G401.6 (cell line): ENCODE data around the gene TFCP2L1.
"Not testable (repeated sequence)": the region's sequence is repeated elsewhere in the genome, so short reads cannot be mapped to it uniquely, and the experiment has no call there.

Experiments used
- FAIRE-seq: peaks from 2 replicates; lab custom pipeline; 2012; peaks lifted over from hg19 to GRCh38; lab: Jason Lieb, UNC

TFCP2L1 gene

DNA sequence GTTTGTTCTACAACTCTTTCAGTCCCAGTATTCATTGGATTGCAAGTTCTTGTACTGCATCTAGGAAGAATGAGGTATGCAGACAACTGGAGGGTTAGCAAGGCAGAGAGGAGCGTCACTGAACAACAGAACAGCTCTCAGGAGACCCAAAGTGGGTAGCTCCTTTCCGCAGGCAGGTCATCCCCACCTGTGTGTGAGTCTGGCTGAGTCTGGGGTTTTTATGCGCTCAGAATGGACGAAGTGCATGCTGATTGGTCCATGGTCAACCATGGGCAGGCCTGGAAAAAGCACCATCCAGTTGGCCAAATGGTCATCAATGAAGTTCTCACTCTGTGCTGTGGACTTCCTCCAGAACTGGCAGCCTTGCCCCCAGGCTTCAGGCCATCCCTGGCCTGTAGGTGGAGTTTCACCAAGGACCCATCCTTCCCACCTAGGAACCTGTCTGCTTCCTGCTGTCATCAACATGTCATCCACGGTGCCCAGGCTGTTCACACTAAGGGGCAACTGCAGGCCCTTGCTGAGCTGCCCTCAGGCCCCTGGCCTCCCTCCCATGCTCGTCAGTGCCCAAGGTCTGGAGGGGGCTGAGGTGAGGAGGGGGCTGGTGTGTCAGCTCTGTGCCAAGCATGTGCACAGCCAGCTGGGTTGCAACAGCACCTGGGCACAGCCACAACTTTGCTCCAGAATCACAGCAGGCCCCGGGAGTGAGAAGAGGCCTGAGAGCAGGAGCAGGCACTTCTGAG, 11.1 kb upstream of the TFCP2L1 start:
- no peak for FAIRE-seq

DNA sequence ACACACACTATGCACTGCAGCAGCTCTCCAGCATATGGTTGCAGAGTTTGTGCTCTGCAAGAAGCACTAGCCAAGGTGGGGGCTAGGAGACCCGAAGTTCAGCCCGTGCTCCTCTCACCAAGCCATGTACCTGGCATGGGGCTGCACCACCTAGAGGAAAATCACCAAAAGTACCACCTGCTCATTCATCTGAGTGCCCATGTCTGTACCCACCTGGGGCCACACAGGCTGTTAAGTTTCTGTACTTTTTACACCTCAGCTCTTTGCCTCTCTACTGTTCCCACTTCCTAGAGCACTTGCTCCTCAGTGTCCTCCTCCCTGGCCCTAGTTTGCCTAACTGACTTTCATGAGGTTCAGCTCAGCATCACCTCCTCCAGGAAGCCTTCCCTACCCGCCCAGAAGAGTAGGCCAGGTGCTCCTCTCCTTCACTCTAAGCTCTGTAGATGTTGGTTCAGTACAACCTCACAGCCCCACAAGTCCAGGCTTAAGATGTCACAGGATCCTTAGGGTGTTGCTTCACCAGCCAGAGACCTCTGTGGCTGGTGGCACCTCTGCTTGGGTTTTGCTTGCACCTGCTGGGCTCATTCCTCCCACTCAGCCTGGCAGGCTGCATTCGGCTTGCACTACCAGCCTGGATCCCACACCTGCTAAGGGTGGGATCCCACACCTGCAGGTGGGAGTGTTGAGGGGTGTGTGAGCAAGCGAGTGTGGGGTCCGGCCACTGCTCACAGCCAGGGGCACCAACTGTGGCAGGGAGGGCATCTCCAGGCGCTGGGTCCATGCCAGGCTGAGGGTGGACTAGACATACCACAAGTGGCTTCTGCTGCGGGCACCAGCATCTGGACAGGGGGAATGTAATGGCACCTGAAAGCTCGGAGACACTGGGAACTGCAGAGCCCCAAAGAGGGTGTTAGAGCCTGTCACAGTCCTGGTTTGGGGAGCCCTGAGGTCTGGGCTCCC, 10.2 kb upstream of the TFCP2L1 start:
- no peak for FAIRE-seq

DNA sequence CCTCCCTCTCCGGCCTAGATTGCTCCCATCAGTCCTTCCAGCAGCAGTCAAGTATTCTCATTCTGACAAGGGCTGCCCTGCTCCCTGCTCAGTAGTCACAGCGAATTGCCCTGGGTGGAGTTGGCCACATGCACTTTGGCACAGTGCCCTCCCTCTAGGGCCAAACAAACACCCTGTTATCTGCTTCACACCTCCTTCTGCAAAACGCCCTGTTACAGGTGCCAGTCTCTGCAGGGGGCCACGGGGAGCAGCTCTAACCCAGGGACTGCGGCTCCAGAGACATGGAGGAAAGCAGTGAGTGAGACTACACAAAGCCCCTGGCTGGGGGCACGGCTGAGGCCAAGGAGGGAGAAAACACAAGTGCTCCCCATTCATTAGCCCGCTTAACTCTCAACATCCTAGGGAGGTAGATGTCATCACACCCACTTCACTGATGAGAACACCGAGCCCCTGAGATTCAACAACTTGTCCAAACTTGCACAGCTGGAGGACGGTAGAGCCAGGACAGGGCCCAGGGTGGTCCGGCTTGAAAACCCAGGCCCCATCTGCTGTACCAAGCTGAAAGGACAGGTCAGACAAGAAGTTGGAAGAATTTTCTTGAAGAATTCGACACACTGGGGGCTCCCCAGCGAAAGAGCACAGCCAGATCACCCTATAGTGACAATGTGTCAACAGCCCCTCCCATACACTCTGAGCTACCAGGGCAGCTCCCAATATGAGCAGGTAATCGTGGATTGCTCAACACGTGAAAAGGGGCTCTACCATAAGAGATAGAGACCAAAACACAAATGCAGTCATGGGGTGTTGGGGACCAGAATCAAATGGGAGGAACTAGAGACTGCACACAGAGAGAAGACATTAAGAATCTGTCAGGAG, 8.7 kb upstream of the TFCP2L1 start:
- no peak for FAIRE-seq

DNA sequence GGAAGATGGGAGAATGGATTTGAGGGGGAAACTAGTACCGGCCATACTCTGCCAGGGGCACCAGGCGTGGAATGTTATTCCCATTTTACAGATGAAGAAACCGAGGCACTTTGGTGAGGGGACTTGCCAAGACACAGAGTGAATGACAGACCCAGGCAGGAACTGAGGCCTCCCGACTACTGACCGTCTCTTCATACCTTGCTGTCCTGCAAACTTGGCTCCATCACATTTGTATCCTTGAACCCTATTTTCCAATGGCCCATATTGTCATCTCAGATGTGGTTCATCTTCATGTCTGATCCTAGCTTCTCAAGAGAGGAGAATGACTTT, 6.2 kb upstream of the TFCP2L1 start:
- FAIRE-seq: no peak

DNA sequence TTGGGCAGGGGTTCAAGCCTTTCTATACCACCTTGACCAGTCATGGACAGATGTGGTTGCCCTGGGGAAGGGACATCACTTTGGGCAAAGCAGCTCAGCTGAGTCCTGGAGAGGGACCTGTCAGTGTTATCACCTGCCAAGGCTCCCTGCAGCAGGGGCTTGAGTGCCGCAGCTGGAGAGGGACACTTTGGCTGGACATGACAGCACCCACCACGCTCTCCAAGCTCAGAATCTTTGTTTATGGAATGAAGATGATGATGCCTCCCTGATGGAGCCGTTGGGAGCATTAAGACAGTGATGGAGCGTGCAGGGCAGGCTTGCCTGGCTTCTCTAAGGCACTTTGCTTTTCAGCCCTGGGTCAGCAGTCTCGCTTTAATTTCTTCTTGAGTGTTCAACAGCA, 4.3 kb upstream of the TFCP2L1 start:
- no peak for FAIRE-seq

DNA sequence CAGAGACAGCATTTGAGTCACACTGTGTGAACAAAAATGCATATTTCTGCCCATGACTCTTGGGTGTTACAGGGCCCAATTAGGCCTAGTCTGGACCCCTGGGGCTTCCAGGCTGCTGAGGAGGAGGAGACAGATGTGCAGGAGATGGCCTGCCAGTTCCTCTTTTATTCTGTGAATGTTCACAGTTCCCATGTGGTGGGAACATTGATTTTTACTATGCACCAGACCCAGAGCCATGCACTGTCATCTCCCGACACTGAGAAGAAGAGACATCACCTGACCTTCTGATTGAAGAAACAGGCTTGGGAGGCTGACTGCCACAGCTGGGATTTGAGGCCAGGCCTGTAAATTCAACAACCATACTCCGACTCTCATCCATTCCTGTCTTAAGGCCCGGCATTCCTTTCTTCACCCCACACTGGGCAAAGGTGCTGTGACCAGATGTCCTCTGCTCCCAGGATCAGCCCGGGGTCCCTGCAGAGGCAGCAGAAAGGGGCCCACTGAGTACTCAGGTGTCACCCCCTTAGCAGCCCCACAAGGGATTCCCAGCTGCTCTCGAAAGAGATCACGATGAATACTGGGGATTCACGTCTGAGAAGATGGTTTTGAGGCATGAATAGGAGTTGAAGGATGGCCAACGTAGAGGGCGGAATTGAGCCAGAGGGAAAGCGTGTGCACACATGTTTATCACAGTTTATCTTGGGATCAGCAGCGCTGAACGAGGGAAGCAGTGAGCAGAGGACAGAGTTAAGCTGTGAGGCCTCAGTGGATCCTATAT, 3.6 kb upstream of the TFCP2L1 start:
- FAIRE-seq: no peak

DNA sequence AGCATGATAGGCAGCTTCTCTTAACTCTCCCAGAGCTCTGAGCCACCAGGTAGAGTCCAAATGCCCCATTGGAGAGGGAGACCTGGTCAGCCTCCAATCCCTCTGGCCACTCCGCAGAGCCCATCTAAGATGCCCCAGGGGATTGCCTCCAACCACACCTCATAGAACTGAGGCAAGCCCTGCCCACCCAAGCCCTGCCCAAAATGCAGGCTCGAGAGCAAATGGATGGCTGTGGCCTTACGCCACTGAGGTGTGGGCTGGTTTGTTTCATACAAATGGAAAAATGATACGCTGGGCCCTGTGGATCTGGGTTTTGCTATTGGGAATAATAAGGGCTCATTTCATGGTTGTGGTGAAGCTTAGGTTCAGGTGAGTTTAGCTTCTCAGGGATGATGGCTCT, 3.0 kb upstream of the TFCP2L1 start:
- no peak for FAIRE-seq

DNA sequence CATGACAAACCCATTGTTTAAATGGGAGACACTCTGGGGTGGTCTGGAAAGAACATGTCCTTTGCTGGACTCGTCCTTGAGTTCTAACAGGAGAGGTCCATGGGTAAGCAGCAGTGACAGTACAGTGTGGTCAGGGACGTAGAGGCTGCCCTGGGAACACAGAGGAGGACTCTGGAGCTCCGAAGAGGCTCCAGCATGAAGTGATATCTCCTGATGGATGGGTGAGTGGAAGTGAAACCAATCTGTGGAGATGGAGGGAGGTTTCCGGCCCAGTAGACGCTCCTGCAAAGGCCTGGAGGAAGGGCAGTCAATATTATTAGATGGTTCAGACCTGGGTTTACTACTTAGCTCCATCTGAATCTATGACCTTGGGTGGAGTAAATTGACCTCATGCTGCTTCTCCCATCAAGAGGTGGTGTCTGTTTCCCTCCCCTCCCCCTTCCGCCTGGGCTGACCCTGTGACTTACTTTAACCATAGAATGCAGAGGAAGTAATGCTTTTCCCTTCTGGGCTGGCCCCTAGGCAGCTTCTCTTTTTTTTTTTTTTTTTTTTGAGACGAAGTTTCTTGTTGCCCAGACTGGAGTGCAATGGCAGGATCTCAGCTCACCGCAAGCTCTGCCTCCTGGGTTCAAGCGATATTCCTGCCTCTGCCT, 2.3 kb upstream of the TFCP2L1 start:
- FAIRE-seq: no peak

DNA sequence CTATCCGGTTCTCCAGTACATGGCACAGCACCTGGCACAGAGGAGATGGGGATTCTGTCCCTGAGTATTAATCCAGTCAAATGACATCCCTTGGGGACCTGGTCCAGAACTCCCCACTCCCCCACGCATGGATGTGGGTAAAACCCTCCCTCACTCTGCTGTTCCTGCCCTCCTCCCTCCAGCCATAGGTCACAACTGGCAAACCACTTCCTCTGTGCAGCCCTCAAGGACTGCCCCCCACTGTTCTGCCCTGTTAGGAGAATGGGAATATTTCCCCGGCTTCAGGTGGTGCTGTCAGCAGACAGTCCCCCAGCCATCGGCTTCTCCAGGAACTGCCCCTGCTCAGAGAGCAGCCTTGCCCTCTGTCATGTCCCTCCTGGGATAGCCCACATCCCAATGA, 1.5 kb upstream of the TFCP2L1 start:
- no peak for FAIRE-seq

DNA sequence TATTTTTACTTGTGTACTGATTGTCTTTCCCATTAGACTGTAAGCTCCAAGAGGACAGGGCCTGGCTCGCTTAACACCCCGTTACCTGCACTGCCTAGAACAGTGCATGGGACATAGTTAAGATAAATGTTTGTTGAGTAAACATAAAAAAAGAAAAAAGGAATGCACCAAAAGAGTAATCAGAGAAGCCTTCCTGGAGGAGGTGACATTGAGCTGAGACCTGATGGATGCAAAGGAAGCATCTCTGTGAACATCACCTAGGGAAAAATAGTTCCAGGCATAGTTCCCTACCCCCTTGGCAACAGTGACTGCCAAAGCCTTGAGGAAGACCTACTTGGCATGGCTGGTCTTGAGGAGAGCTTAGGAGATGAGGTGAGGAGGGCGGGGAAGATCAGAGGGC, 924 bp upstream of the TFCP2L1 start:
- FAIRE-seq: no peak

DNA sequence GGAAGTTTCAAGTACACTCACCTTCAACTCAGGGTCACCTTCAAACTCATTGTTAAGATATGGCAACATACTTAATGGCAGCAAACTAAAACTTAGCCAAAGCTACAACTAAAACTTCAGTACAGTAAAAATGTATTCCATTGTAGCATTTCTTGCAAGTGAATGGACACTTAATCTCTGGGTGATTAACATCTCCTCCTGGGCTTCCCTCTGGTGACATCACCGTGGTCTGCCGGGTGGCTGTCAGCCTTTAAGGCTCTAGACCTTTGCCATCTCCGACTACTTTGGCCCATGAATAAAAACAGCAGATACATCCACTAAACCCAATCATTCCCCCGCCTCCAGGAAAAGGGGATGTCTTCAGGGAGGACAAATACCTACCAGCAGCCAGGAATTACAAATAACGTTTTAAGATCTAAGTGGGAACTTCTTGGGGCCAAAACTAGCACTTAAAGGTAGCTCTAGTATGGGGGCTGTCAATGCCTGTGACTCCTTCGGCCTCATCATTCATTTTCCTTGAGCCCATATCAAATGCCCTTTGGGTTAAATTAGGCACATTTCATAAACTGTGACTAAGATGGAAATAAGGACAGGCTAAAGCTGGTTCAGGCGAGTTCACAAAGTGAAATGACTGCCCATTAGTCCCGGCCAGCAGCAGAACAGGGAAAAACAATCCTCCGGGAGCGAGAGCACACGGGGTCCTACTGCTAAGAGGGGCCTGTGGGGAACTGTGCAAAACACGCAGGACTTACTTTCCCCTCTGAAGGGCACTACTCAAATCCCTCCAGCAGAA, 1.1 kb downstream of the TFCP2L1 start:
- FAIRE-seq: no peak

DNA sequence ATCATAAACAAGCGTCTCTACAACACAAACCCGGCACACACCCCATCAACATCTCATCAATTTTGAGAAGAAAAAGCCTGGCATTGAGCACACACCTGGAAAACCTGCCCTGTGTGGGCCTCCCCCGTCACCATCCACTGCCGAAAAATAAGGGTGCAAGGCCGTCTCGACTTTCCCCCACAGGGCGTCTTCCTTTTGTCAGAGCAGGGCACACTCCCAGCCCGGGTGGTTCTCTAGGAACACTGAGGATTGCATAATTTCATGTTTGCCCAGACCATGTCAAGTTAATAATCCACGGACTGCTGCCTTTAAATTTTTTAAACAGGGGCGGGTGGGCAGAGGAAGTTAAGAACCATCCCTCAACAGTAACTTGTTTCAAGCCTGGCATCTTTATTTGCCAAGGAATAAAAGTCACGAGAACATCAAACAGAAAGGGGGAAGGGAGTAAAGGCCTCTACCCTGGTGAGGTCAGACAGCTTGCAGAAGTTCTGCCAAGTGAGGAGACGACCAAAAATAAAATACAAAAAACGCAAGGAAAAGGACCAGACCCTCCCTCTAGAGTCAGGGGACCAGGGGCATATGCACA, 2.1 kb downstream of the TFCP2L1 start:
- FAIRE-seq: no peak

DNA sequence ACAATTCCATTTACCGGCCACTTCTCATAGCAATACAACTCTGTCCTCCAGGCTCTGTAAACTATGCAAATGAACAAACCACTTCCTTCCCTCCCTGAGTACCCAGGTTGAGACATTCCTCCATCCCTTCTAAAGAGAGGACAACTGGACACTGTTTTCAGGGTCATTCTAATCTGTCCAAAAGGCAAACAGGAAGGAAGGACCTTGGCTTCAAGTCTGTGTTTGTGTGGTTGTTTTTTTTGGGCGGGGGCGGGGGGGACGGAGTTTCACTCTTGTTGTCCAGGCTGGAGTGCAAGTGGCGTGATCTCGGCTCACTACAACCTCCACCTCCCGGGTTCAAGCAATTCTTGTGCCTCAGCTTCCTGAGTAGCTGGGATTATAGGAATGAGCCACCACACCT, 3.3 kb downstream of the TFCP2L1 start:
- FAIRE-seq: no peak

DNA sequence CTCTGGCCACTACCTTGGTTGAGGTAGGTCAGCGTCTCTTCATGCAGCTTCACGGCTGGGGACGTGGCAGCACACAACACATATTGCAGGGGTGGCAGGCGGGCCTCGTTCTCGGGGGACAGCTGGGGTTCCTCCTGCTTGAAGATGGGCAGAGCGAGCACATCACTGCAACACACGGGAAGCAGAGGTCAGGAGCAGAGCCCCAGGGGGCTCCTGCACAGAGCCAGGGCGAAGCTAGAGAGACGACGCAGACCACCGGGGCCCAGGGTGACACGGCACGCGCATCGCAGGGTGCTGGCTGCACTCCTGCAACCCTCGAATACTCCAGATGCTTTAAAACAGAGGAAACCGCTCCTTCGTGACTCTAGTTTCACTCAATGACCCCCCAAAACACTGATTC, 3.9 kb downstream of the TFCP2L1 start:
- no peak for FAIRE-seq

DNA sequence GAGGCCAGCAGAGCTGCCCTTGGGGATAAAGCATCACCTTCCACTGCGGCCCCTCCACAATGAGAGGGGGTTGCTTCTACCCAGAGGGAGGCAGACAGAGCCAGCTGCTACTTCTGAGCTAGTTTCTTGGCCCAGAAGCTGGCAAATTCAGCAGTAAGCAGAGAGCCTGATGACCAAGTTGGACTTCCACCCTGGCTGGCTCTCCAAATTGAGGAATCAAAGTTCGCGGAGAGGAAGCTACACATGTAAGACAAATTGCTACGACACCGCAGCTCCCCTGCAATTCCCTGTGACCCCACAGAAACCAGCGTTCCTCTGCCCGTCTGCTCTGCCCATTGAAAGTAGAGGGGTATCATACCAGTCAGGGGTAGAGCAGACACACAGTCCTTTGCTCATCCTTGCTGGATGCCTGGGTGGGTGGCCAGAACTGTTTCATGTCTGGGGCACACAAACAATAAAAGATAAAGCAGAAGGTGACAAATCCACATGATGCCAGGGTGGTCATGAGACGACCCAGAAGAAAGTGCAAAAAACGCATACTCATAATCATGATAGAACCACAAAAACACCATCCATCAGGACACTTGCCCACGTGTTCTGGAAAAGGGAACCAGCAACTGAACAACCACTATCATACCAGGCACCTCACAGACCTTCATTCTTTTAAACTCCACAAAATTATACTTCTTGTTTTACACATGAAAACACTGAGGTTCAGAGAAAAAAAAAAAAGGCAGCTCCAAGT, 5.4 kb downstream of the TFCP2L1 start:
- no peak for FAIRE-seq

DNA sequence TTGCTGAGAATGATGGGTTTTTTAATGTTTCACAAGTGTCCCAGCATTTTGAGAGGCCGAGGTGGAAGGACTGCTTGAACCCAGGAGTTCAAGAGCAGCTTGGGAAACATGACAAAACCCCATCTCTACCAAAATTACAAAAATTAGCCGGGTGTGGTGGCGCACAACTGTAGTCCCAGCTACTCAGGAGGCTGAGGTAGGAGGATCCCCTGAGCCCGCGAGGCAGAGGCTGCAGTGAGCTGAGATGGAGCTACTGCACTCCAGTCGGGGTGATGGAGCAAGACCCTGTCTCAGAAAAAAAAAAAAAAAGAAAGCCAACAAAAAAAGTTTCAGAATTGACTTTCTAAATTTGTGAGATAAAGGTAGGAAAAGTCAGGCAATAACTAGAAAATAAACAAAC, 8.7 kb downstream of the TFCP2L1 start:
- FAIRE-seq: no peak

DNA sequence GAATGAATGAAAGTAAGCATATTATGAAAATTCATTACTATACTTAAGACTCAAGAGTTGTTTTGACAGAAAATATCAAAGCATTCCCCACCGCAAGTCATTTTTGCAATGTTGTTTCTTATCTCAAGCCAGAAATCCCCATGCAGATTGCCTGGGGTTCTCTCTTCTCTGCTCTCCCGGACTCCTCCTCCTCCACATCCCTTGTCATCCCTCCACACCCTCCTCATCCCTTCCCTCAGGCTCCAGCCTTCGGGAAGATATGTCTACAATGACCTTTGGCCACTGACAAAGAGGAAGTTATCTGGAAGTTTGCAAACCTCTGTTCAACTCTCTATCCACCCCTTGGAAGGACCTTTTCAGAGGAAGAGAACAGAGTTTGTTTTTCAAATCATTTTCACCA, 11.9 kb downstream of the TFCP2L1 start:
- FAIRE-seq: no peak

DNA sequence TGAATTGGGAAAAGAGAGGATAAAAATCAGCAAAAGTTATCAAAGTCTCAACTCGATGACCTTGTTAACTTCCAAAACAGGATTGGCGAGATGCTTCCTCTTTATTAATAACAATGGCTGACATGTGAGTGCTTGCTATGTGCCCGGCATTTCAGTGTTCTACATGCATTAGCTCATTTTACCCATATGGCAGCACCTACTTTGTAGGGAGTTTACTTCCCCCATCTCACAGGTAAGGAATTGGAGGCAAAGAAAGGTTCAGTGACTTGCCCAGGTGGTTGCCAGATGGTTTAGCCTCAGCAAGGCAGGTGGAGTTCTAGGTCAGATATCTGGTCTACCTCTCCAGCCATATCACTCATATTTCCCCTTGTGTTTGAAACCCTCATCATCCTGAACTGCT, 12.4 kb downstream of the TFCP2L1 start:
- no peak for FAIRE-seq

DNA sequence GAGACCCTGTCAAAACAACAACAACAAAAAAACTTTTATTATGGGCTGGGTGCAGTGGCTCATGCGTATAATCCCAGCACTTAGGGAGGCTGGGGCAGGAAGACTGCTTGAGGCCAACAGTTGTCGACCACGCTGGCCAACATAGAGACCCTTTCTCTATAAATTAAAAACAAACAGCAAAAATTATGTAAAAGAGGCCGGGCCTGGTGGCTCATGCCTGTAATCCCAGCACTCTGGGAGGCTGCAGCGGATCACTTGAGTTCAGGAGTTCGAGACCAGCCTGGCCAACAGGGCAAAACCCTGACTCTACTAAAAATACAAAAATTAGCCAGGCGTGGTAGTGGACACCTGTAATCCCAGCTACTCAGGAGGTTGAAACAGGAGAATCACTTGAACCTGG, 15.6 kb downstream of the TFCP2L1 start:
- not testable (repeated sequence) for FAIRE-seq
